Globus pallidus (tissue), 1 donor: Measurements from ENCODE around the gene ASCL3.
"Not testable (repeated sequence)": the region's sequence is repeated elsewhere in the genome, so short reads cannot be mapped to it uniquely, and the experiment has no call there.

ENCODE experiments used
- DNase-seq: peaks from one replicate; pipeline ENCODE4 v3.0.0-alpha.2; 2015; ENCODE audit warnings: low spot score

ASCL3 gene

GRCh38 chr11:8910649-8911026, 32.2 kb downstream of the ASCL3 start:
- no peak for DNase-seq

- no peak for DNase-seq
Observed at GRCh38 chr11:8908099-8908498, 34.7 kb downstream of the ASCL3 start.

- DNase-seq, result no peak
Observed at GRCh38 chr11:8907116-8907515, 35.7 kb downstream of the ASCL3 start.

GRCh38 chr11:8905528-8906165, 37.2 kb downstream of the ASCL3 start:
- DNase-seq, result no peak

DNA sequence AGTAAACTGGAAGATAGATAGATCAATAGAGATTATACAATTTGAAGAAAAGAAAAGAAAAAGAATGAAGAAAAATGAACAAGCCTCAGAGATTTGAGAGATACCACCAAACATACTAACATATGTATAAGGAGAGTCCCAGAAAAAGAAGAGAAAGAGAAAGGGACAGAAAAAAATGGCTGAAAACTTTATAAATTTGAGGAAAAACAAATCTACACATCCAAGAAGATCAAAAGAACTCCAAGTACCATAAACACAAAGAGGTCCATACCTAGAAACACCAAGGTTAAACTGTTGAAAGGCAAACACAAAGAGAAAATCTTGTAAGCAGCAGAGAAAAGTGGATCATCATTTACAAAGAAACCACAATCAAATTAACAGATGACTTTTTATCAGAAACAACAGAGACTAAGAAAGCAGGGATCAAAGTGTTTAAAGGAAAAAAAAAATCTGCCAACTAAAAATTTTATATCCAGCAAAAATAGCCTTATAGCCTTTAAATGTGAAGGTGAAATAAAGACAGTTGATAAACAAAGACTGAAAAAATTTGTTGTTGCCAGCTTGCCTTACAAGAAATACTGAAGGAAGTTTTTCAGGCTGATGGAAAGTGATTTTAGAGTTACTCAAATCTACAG, 43.6 kb downstream of the ASCL3 start:
- DNase-seq, result no peak

DNA sequence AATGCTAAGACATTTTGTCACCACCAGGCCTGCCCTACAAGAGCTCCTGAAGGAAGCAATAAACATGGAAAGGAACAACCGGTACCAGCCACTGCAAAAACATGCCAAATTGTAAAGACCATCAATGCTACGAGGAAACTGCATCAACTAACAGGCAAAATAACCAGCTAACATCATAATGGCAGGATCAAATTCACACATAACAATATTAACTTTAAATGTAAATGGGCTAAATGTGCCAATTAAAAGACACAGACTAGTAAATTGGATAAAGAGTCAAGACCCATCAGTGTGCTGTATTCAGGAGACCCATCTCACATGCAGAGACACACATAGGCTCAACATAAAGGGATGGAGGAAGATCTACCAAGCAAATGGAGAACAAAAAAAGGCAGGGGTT, 51.6 kb downstream of the ASCL3 start:
- not testable (repeated sequence) for DNase-seq
